NCI-H774 (cell line): Measurements from ENCODE around the gene TJP2.
"Not testable (repeated sequence)": the region's sequence is repeated elsewhere in the genome, so short reads cannot be mapped to it uniquely, and the experiment has no call there.

Experiments used
- DNase-seq: peaks from one replicate; lab custom pipeline; 2025; lab: John Stamatoyannopoulos, UW

The TJP2 gene

GRCh38 chr9:69293156-69293555 lies 119.1 kb downstream of the TJP2 start:
- no peak for DNase-seq

- DNase-seq = no peak
Observed at GRCh38 chr9:69295872-69296552, 121.9 kb downstream of the TJP2 start.

DNA sequence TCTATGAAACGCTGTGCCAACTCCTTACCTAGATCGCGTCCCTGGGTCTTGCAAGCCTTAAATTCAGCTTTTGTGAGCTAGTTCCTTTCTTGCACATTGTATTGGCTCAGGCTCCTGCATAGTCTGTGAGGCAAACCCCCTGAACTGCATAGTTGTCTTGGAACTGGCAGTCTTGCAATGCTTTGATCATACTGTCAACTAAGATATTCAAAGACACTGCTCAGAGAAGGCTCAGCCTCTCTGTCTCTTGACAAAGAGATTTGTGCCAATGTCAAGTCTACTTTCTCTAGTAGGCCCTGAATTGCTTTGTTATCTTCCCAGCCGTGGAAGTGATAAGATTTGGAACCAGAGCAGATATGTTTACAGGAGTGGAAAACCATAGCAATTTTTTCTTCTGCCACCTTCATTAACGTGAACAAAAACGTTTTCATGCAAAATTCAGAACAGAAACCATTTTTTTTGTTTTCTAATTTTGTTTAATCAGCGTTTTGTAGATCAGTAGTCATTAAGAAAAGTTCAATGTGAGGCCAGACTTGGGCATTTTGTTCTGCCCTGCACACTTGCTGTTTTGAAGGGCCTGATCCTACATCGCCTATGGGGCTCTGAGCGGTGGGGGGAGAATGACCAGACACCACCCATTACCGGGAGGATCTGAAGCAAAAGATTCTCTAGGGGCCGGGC lies 123.4 kb downstream of the TJP2 start:
- no peak for DNase-seq

DNA sequence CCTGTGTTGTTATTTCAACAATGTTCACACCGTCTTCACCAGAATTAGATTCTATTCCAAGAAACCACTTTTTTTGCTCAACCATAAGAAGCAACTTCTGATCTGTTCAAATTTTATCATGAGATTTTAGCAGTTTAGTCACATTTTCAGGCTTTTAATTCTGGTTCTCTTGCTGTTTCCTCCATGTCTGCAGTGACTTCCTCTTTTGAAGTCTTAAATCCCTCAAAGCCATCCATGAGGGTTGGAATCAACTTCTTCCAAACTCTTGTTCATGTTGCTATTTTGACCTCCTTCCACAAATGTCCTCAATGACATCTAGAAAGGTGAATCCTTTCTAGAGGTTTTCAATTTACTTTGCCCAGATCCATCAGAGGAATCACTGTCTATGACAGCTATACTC lies 125.2 kb downstream of the TJP2 start:
- DNase-seq = no peak

DNA sequence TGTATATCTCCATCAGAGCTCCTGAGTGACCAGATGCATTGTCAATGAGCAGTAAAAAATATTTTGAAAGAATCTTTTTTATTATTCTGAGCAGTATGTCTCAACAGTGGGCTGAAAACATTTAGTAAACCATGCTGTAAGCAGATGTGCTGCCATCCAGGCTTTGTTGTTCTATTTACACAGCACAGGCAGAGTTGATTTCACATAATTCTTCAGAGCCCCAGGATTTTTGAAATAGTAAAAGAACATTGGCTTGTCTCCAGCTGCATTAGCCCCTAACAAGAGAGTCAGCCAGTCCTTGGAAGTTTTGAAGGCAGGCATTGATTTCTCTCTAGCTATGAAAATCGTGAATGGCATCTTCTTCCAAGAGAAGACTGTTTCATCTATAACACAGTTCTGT lies 125.7 kb downstream of the TJP2 start:
- no peak for DNase-seq

DNA sequence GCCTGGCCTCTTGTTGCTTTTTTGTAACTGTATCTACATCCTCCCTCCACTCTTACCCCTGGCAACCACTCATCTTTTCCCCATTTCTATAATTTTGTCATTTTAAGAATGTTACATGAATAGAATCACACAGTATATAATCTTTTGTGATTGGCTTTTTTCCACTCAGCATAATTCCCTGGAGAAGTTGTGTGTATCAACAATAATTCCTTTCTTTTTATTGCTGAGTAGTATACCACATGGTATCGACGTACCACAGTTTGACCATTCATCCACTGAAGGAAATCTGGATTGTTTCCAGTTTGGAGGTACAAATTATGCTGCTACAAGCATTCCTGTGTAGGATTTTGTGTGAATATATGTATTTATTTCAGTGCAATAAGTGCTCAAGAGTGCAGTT lies 129.3 kb downstream of the TJP2 start:
- no peak for DNase-seq

GRCh38 chr9:69306895-69307445 lies 132.9 kb downstream of the TJP2 start:
- not testable (repeated sequence) for DNase-seq

GRCh38 chr9:69307446-69308205 lies 133.5 kb downstream of the TJP2 start:
- no peak for DNase-seq

- DNase-seq = no peak
Observed at GRCh38 chr9:69308206-69308931, 134.3 kb downstream of the TJP2 start.

DNA sequence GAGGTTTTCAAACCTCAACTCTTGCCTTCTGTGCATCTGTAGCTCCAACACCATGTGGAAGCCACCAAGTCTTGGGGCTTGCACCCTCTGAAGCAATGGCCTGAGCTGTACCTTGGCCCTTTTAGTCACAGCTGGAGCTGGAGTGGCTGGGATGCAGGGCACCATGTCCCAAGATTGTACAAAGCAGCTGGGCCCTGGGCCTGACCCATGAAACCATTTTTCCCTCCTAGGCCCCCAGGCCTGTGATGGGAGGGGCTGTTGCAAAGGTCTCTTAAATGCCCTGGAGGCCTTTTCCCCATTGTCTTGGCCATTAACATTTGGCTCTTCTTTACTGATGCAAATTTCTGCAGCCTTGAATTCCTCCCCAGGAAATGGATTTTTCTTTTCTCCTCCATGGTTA lies 139.1 kb downstream of the TJP2 start:
- no peak for DNase-seq

- DNase-seq = no peak
Observed at GRCh38 chr9:69314547-69314946, 140.5 kb downstream of the TJP2 start.

- no peak for DNase-seq
Observed at GRCh38 chr9:69317081-69317480, 143.0 kb downstream of the TJP2 start.

GRCh38 chr9:69317894-69318293 lies 143.8 kb downstream of the TJP2 start:
- DNase-seq = no peak

DNA sequence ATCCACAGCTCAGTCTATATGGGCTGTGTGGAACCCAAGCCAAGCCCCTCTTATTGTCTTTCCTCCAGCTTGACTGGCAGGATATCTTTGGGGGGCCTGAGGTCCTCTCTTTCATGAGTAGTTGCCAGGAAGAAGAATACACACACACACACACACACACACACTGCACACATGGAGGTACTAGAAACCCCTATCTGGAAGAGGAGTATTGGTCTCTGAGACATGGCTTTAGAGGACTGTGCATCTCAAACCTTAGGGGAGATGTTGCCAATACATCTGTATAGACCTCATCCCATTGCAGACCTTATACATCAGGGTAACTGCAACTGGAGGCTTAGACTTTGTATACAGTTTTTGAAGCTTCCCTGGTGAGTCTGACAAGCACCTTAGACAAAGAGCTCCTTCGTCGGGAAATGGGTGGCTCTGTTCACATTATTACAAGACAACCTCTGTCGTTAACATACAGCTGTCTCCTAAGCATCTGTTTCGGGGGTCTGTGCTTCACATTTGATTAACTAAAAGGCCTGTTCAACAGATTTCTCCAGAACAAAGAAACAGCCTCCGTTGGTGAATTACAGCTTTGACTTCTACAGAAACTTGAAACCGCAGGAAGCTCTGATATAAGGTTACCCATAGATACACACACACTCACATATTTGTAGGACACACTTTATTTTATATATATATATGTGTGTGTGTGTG lies 145.4 kb downstream of the TJP2 start:
- DNase-seq = no peak

DNA sequence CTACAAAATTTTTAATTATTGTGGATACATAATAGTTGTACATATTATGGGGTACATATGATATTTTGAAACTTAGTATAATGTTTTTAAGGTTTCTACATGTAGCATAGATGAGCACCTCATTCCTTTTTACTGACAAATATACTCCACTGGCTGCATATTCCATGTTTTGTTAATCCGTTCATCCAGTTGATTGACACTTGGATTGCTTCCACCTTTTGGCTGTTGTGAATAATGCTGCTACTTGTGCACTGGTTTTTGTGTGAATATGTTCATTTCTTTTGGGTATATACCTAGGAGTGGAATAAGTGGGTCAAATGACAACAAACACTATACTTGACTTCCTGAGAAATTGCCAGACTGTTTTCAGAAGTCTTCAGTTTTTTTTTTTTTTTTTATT lies 148.2 kb downstream of the TJP2 start:
- no peak for DNase-seq

GRCh38 chr9:69323861-69324260 lies 149.8 kb downstream of the TJP2 start:
- DNase-seq = no peak
